Testis (tissue), 2 donors: ENCODE data around the gene RHOD.

ENCODE experiments used
- POLR2A ChIP-seq: fragments of 450-650 bp; IDR thresholded peaks from one replicate; pipeline ENCODE4 v1.6.1; 2017; ENCODE audit warnings: antibody characterized with exemption, mild to moderate bottlenecking, moderate library complexity
- TF ChIP-seq, protein P1 (sequence below), 3 experiments: fragments of 450-650 bp in 2 of 3; fragments of 200-600 bp in 1 of 3; sonication (generic) in 1 of 3; IDR thresholded peaks; one replicate each; pipeline ENCODE4 v1.5.1; 2016 to 2019; ENCODE audit warnings: antibody characterized with exemption in 3 of 3, mild to moderate bottlenecking in 2 of 3, moderate library complexity in 1 of 3

DNA sequence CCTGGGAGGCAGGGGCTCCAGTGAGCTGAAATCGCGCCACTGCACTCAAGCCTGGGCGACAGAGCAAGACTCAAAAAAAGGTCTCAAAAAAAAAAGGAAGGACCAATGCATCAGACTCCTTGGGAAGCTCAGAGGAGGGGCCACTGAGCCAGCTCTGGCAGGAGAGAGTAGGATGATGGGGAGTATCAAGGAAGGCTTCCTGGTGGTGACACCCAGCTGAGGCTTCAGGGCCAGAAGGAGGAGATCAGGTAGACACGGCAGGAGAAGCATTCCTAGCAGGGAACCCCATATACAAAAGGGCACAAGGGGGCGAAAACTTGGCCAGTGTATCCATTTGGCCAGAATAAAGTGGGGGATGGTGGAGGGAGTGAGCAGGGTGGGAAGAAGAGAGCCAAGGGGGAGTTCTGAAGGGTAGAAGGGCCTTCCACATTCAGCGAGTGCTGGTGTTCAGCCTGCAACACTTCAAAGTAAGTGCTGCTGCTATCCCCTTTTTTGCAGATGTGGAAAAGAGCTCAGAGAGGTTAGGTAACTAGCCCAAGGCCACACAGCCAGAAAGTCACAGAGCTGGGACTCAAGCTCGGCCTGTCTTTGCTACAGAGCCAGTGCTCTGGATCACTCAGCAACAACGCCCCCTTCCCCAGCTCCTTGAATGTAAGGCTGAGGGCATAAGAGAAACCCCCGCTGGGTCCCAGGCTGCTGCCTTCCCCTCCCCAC lies 5.3 kb upstream of the RHOD start:
- TF ChIP-seq, protein P1, sequence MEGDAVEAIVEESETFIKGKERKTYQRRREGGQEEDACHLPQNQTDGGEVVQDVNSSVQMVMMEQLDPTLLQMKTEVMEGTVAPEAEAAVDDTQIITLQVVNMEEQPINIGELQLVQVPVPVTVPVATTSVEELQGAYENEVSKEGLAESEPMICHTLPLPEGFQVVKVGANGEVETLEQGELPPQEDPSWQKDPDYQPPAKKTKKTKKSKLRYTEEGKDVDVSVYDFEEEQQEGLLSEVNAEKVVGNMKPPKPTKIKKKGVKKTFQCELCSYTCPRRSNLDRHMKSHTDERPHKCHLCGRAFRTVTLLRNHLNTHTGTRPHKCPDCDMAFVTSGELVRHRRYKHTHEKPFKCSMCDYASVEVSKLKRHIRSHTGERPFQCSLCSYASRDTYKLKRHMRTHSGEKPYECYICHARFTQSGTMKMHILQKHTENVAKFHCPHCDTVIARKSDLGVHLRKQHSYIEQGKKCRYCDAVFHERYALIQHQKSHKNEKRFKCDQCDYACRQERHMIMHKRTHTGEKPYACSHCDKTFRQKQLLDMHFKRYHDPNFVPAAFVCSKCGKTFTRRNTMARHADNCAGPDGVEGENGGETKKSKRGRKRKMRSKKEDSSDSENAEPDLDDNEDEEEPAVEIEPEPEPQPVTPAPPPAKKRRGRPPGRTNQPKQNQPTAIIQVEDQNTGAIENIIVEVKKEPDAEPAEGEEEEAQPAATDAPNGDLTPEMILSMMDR (IDR thresholded peaks at IDR 0.05): no peak
- TF ChIP-seq POLR2A: no peak
